Keratinocyte (primary cell): Measurements from ENCODE around the gene REL. TPM values are rescaled to one million over a fixed set of nuclear protein-coding genes. Genes with fewer than 3 reads are reported as not detected.
"Not testable (repeated sequence)": the region's sequence is repeated elsewhere in the genome, so short reads cannot be mapped to it uniquely, and the experiment has no call there.

Experiments used
- DNase-seq: peaks from one replicate; pipeline ENCODE4 v3.0.0-alpha.2; 2011; ENCODE audit warnings: low read depth, missing footprints, low spot score
- FAIRE-seq: peaks from 2 replicates; lab custom pipeline; 2011; peaks lifted over from hg19 to GRCh38; lab: Jason Lieb, UNC
- H2AFZ ChIP-seq: 2 replicates; pipeline ENCODE4 v1.6.0; 2012; ENCODE audit warnings: low read length, control low read depth, inconsistent platforms; ENCODE audit not compliant: control insufficient read depth
- H3K27ac ChIP-seq: 2 replicates; pipeline ENCODE4 v1.5.1; 2011; ENCODE audit warnings: low read length; ENCODE audit not compliant: control insufficient read depth, insufficient read depth
- H3K27me3 ChIP-seq: 3 replicates; pipeline ENCODE4 v1.6.0; 2011; ENCODE audit warnings: low read length; ENCODE audit not compliant: control insufficient read depth, insufficient read depth; ENCODE audit errors: extremely low read depth
- H3K36me3 ChIP-seq, 2 experiments: 2 replicates in 1 of 2; 3 replicates in 1 of 2; pipeline ENCODE4 v1.5.1; 2011; ENCODE audit warnings: low read length in 2 of 2, mild to moderate bottlenecking in 1 of 2; ENCODE audit not compliant: control insufficient read depth in 2 of 2, insufficient read depth in 2 of 2; ENCODE audit errors: extremely low read depth in 1 of 2
- H3K4me1 ChIP-seq: 3 replicates; pipeline ENCODE4 v1.5.1; 2011; ENCODE audit warnings: low read length; ENCODE audit not compliant: control insufficient read depth, insufficient read depth; ENCODE audit errors: extremely low read depth
- H3K4me2 ChIP-seq: 3 replicates; pipeline ENCODE4 v1.6.0; 2011; ENCODE audit warnings: low read depth, low read length; ENCODE audit not compliant: control insufficient read depth, insufficient read depth; ENCODE audit errors: extremely low read depth
- H3K4me3 ChIP-seq, 3 experiments: fragments of 200-600 bp in 1 of 3; sonication (generic) in 1 of 3; 2 replicates in 2 of 3; 3 replicates in 1 of 3; pipeline ENCODE4 v1.5.1; 2011 to 2016; ENCODE audit warnings: low read length in 3 of 3, mild to moderate bottlenecking in 3 of 3, control low read depth in 2 of 3, inconsistent platforms in 1 of 3, low read depth in 1 of 3, mixed read lengths in 1 of 3, mixed run types in 1 of 3, moderate library complexity in 1 of 3; ENCODE audit not compliant: control insufficient read depth in 2 of 3, insufficient read depth in 2 of 3; ENCODE audit errors: extremely low read depth in 1 of 3
- H3K79me2 ChIP-seq: 2 replicates; pipeline ENCODE4 v1.6.0; 2012; ENCODE audit warnings: low read length; ENCODE audit not compliant: control insufficient read depth, insufficient read depth
- H3K9ac ChIP-seq: 3 replicates; pipeline ENCODE4 v1.6.0; 2011; ENCODE audit warnings: low read length; ENCODE audit not compliant: control insufficient read depth, insufficient read depth; ENCODE audit errors: extremely low read depth
- H3K9me1 ChIP-seq: 3 replicates; pipeline ENCODE4 v1.6.0; 2011; ENCODE audit warnings: low read length; ENCODE audit not compliant: control insufficient read depth, insufficient read depth; ENCODE audit errors: extremely low read depth
- H3K9me3 ChIP-seq: 2 replicates; pipeline ENCODE4 v1.5.1; 2012; ENCODE audit warnings: low read depth, low read length; ENCODE audit not compliant: control insufficient read depth
- H4K20me1 ChIP-seq: 3 replicates; pipeline ENCODE4 v1.6.0; 2011; ENCODE audit warnings: low read length; ENCODE audit not compliant: control insufficient read depth, insufficient read depth; ENCODE audit errors: extremely low read depth
- CTCF ChIP-seq, 3 experiments: IDR thresholded peaks in 1 of 3; conservative IDR thresholded peaks in 1 of 3; optimal IDR thresholded peaks in 1 of 3; 2 replicates in 2 of 3; 3 replicates in 1 of 3; pipeline versions ENCODE3 to v1.5.1; 2011; ENCODE audit warnings: low read length in 3 of 3, mild to moderate bottlenecking in 3 of 3, moderate library complexity in 2 of 3, control low read depth in 1 of 3, inconsistent platforms in 1 of 3; ENCODE audit not compliant: insufficient read depth in 2 of 3; ENCODE audit errors: extremely low read depth in 1 of 3
- EZH2 ChIP-seq: IDR thresholded peaks from one replicate; pipeline ENCODE4 v1.6.1; 2012; ENCODE audit warnings: inconsistent platforms, mild to moderate bottlenecking, low read length, moderate library complexity
- dilution Hi-C: fragments of 300-500 bp; cut with MboI; formaldehyde crosslinking; loops from one replicate; pipeline ENCODE4 v1.7.0; 2020; ENCODE audit warnings: low sequenced_read_pairs; ENCODE audit not compliant: extremely low pct_ligation_motif_present
- polyA plus RNA-seq, 5 experiments: library from polyadenylated mRNA; depleted of rRNA in 3 of 5; stranded (reverse) in 3 of 5; stranded (forward) in 1 of 5; unstranded in 1 of 5; fragments of >200 nt; gene quantifications; 1 replicate in 1 of 5; 2 replicates in 3 of 5; 3 replicates in 1 of 5; pipeline versions ENCODE4 v1.2.1 to v1.2.3, GENCODE V29; 2011 to 2012; ENCODE audit warnings: missing spikeins in 2 of 5, low read depth in 1 of 5, low replicate concordance in 1 of 5

REL gene
- polyA plus RNA-seq, 1 donor (not counting 4 experiments of a cell fraction or from before 2014, with no cell fraction given): 9.0 TPM

GRCh38 chr2:60861736-60862135, 19.6 kb upstream of the REL start:
- DNase-seq (no peak), FAIRE-seq (no peak)
- H3K27ac ChIP-seq: no peak overlapping the region
- H3K4me1 ChIP-seq: peaks cover 9% of the 10 kb centered on the region
- H4K20me1 ChIP-seq: no peaks in the 10 kb centered on the region
- dilution Hi-C loops: no loop called here
- no peak overlapping the region for H3K4me3 ChIP-seq
- TF ChIP-seq CTCF (optimal IDR thresholded peaks at IDR 0.05 in 1 of 3, IDR thresholded peaks at IDR 0.05 in 1 of 3, conservative IDR thresholded peaks at IDR 0.05 in 1 of 3; ENCODE audit: extremely low read depth in 1 of 3, insufficient read depth in 2 of 3, low read length in 3 of 3) (no peak), EZH2 (no peak)
- no peaks in the 10 kb centered on the region for H3K9me1 ChIP-seq
- peak overlapping the region; percentile 54 for H2AFZ ChIP-seq
- no peak overlapping the region for H3K4me2 ChIP-seq
- H3K9ac ChIP-seq: no peak overlapping the region
- H3K9me3 ChIP-seq: no peaks in the 10 kb centered on the region
- H3K36me3 ChIP-seq: no peaks in the 10 kb centered on the region
- H3K79me2 ChIP-seq: no peaks in the 10 kb centered on the region
- H3K27me3 ChIP-seq: no peaks in the 10 kb centered on the region

- Histone ChIP-seq H3K9me1 (no peaks in the 10 kb centered on the region), H3K9ac (no peak overlapping the region), H3K4me1 (peaks cover 9% of the 10 kb centered on the region), H3K27ac (no peak overlapping the region), H3K9me3 (no peaks in the 10 kb centered on the region), H3K79me2 (no peaks in the 10 kb centered on the region), H2AFZ (no peak overlapping the region), H3K4me2 (no peak overlapping the region), H3K36me3 (no peaks in the 10 kb centered on the region), H3K4me3 (no peak overlapping the region), H4K20me1 (no peaks in the 10 kb centered on the region), H3K27me3 (no peaks in the 10 kb centered on the region)
- no peak for TF ChIP-seq EZH2
- no peak for TF ChIP-seq CTCF (optimal IDR thresholded peaks at IDR 0.05 in 1 of 3, IDR thresholded peaks at IDR 0.05 in 1 of 3, conservative IDR thresholded peaks at IDR 0.05 in 1 of 3; ENCODE audit: extremely low read depth in 1 of 3, insufficient read depth in 2 of 3, low read length in 3 of 3)
- DNase-seq: no peak
- dilution Hi-C loops: no loop called here
- no peak for FAIRE-seq
These were observed 18.7 kb upstream of the REL start for GRCh38 chr2:60862642-60863041.

GRCh38 chr2:60865361-60865760, 16.0 kb upstream of the REL start:
- H2AFZ ChIP-seq, DNase-seq, H3K27me3 ChIP-seq, H3K9ac ChIP-seq, H3K36me3 ChIP-seq, H3K79me2 ChIP-seq, dilution Hi-C loops, H3K4me2 ChIP-seq, H3K9me3 ChIP-seq, H4K20me1 ChIP-seq, H3K4me3 ChIP-seq, H3K4me1 ChIP-seq, H3K9me1 ChIP-seq, FAIRE-seq, H3K27ac ChIP-seq: not testable (repeated sequence)
